ENCODE results near the gene FAM117A.

DNA sequence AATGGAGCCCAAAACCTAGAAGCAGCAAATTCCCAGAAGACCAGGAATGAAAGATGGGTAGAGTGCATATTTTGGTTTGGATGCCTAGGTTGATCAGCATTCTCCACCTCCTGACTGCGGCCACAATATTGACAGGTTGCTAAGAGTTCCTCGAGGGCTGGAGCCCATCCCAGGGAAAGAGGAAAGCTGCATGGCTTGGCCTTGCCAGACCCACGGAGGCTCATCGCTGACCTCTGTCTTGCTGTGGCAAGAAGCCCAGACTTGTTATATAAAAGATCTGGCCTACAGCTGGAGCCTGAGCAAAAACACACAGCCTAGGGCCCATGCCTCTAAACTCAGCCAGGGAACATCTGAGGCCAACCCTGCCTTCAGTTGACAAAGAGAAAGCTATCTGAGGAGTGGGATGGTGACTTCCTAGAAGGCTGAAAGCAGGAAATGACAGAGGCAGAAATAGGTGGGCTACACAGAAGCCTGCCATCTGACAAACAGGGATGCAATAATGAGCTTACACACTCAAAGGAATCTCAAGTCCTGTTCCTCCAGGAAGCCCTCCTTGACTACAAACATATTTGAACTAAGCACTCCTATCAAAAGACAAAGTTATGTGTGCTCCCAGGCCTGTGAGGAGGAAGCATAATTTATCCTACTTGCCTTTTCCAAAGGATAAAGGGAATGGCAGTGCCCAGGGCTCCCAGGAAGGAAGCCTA, 33.7 kb downstream of the FAM117A start:
- TF ChIP-seq, protein P1, sequence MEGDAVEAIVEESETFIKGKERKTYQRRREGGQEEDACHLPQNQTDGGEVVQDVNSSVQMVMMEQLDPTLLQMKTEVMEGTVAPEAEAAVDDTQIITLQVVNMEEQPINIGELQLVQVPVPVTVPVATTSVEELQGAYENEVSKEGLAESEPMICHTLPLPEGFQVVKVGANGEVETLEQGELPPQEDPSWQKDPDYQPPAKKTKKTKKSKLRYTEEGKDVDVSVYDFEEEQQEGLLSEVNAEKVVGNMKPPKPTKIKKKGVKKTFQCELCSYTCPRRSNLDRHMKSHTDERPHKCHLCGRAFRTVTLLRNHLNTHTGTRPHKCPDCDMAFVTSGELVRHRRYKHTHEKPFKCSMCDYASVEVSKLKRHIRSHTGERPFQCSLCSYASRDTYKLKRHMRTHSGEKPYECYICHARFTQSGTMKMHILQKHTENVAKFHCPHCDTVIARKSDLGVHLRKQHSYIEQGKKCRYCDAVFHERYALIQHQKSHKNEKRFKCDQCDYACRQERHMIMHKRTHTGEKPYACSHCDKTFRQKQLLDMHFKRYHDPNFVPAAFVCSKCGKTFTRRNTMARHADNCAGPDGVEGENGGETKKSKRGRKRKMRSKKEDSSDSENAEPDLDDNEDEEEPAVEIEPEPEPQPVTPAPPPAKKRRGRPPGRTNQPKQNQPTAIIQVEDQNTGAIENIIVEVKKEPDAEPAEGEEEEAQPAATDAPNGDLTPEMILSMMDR (IDR thresholded peaks at IDR 0.05): no peak
- no peak for TF ChIP-seq POLR2A (IDR thresholded peaks at IDR 0.05)
